Sigmoid colon (tissue), 7 donors: Measurements from ENCODE around the gene KLHDC8A. TPM values are rescaled to one million over a fixed set of nuclear protein-coding genes. Genes with fewer than 3 reads are reported as not detected.

Experiments used
- DNase-seq: peaks from one replicate; pipeline ENCODE4 v3.0.0-alpha.2; 2019
- H3K27ac ChIP-seq, 4 donors: fragments of 200-600 bp; sonication (generic); one replicate each; pipeline ENCODE4 v1.5.1; 2016 to 2019; ENCODE audit warnings: mild to moderate bottlenecking in 1 of 4
- H3K27me3 ChIP-seq, 3 donors: fragments of 200-600 bp; sonication (generic); one replicate each; pipeline ENCODE4 v1.5.1; 2019; ENCODE audit warnings: mild to moderate bottlenecking in 1 of 3
- H3K36me3 ChIP-seq, 4 donors: fragments of 200-600 bp; sonication (generic); one replicate each; pipeline ENCODE4 v1.5.1; 2016 to 2019
- H3K4me1 ChIP-seq, 4 donors: fragments of 200-600 bp; sonication (generic); one replicate each; pipeline ENCODE4 v1.5.1; 2017 to 2019
- H3K4me3 ChIP-seq, 4 donors: fragments of 200-600 bp; sonication (generic); one replicate each; pipeline ENCODE4 v1.5.1; 2017 to 2019; ENCODE audit warnings: mild to moderate bottlenecking in 2 of 4, moderate library complexity in 1 of 4
- H3K9me3 ChIP-seq, 4 donors: fragments of 200-600 bp in 3 of 4; sonication (generic) in 3 of 4; one replicate each; pipeline versions ENCODE4 v1.5.1 to v1.6.1; 2013 to 2019
- CTCF ChIP-seq, 4 experiments: fragments of 450-650 bp in 3 of 4; fragments of 200-600 bp in 1 of 4; IDR thresholded peaks; one replicate each; pipeline ENCODE4 v1.5.1; 2016 to 2019; ENCODE audit warnings: antibody characterized with exemption in 4 of 4, mild to moderate bottlenecking in 3 of 4, moderate library complexity in 2 of 4
- EP300 ChIP-seq, 4 donors: sonication (generic); formaldehyde crosslinking; IDR thresholded peaks; one replicate each; pipeline ENCODE4 v1.6.1; 2017; ENCODE audit warnings: antibody characterized with exemption in 4 of 4
- POLR2A ChIP-seq, 2 donors: fragments of 450-650 bp; IDR thresholded peaks; one replicate each; pipeline ENCODE4 v1.6.1; 2016; ENCODE audit warnings: antibody characterized with exemption in 2 of 2, mild to moderate bottlenecking in 2 of 2, moderate library complexity in 2 of 2
- POLR2AphosphoS5 ChIP-seq, 4 donors: sonication (generic); formaldehyde crosslinking; IDR thresholded peaks; one replicate each; pipeline ENCODE4 v1.6.1; 2017; ENCODE audit warnings: antibody characterized with exemption in 4 of 4
- WGBS, 2 donors: extraction: QIAGEN DNeasy Blood & Tissue Kit; methylation state at CpG; one replicate each; pipeline ENCODE4 v1.1.7; 2013; 5-methylcytosine and 5-hydroxymethylcytosine counted together
- intact Hi-C: fragments of 100-400 bp; cut with DNase I; formaldehyde crosslinking; loops from one replicate; pipeline ENCODE4 v1.15.1; 2023
- polyA plus RNA-seq, 3 donors: library from polyadenylated mRNA; stranded (reverse); fragments of 200-250 nt; gene quantifications; one replicate each; pipeline ENCODE4 v1.2.3, GENCODE V29; 2013
- total RNA-seq, 4 donors: library from RNA; depleted of rRNA; stranded (reverse); fragments of >200 nt; gene quantifications; one replicate each; pipeline ENCODE4 v1.1.0, GENCODE V29; 2016
- donor health status: healthy with polysubstance abuse.
- donor health status: Bipolar disorder and iron deficiency.
- donor health status: healthy.

Gene KLHDC8A
- total and polyA plus RNA-seq, 7 donors: 0.69 to 1.7 (median 1.3) TPM; not detected in 1

- no peak for DNase-seq
- H3K4me1 ChIP-seq: peaks cover 0 to 27% (median 11%) of the 10 kb centered on the region in 4 donors
- no peaks in the 10 kb centered on the region for H3K36me3 ChIP-seq
- no peak overlapping the region for H3K4me3 ChIP-seq
- 76 to 79% methylated on average over 11 of the region's 11 CpGs for WGBS, 2 donors
- H3K27me3 ChIP-seq: peaks cover 0 to 26% (median 0%) of the 10 kb centered on the region in 3 donors
- intact Hi-C loops: no loop called here
- H3K27ac ChIP-seq: no peak overlapping the region
- TF ChIP-seq CTCF (IDR thresholded peaks at IDR 0.05) (no peak), EP300 (IDR thresholded peaks at IDR 0.05) (no peak), POLR2AphosphoS5 (IDR thresholded peaks at IDR 0.05) (no peak), POLR2A (IDR thresholded peaks at IDR 0.05) (no peak)
- no peaks in the 10 kb centered on the region for H3K9me3 ChIP-seq
Measured at GRCh38 chr1:205371871-205372660, 15.3 kb upstream of the KLHDC8A start.

GRCh38 chr1:205370780-205371179 is 14.1 kb upstream of the KLHDC8A start:
- Histone ChIP-seq H3K27ac (no peak overlapping the region), H3K9me3 (no peaks in the 10 kb centered on the region), H3K36me3 (no peaks in the 10 kb centered on the region), H3K4me1 (peaks cover 0 to 20% (median 5%) of the 10 kb centered on the region in 4 donors), H3K27me3 (peaks cover 0 to 26% (median 0%) of the 10 kb centered on the region in 3 donors), H3K4me3 (no peak overlapping the region)
- intact Hi-C loops: no loop called here
- no peak for TF ChIP-seq POLR2A (IDR thresholded peaks at IDR 0.05)
- TF ChIP-seq EP300 (IDR thresholded peaks at IDR 0.05): no peak
- TF ChIP-seq CTCF (IDR thresholded peaks at IDR 0.05): no peak
- no peak for TF ChIP-seq POLR2AphosphoS5 (IDR thresholded peaks at IDR 0.05)
- DNase-seq: no peak

GRCh38 chr1:205369701-205370123 is 13.0 kb upstream of the KLHDC8A start:
- Histone ChIP-seq H3K4me3 (no peak overlapping the region), H3K27ac (no peak overlapping the region), H3K27me3 (peaks cover 0 to 21% (median 0%) of the 10 kb centered on the region in 3 donors), H3K4me1 (peaks cover 0 to 16% (median 5%) of the 10 kb centered on the region in 4 donors), H3K9me3 (no peaks in the 10 kb centered on the region), H3K36me3 (no peaks in the 10 kb centered on the region)
- 48 to 82% methylated on average over 3 of the region's 3 CpGs for WGBS, 2 donors
- intact Hi-C loops: no loop called here
- no peak for DNase-seq
- TF ChIP-seq CTCF (IDR thresholded peaks at IDR 0.05) (no peak), POLR2A (IDR thresholded peaks at IDR 0.05) (no peak), POLR2AphosphoS5 (IDR thresholded peaks at IDR 0.05) (no peak), EP300 (IDR thresholded peaks at IDR 0.05) (no peak)

- WGBS, 2 donors: 92 to 96% methylated on average over 6 of the region's 6 CpGs
- TF ChIP-seq POLR2A (IDR thresholded peaks at IDR 0.05) (no peak), POLR2AphosphoS5 (IDR thresholded peaks at IDR 0.05) (no peak), CTCF (IDR thresholded peaks at IDR 0.05) (no peak), EP300 (IDR thresholded peaks at IDR 0.05) (no peak)
- H3K27ac ChIP-seq: no peak overlapping the region
- H3K36me3 ChIP-seq: no peaks in the 10 kb centered on the region
- peaks cover 0 to 9% (median 0%) of the 10 kb centered on the region in 3 donors for H3K27me3 ChIP-seq
- H3K4me3 ChIP-seq: no peak overlapping the region
- H3K4me1 ChIP-seq: peaks cover 0 to 6% (median 3%) of the 10 kb centered on the region in 4 donors
- no peaks in the 10 kb centered on the region for H3K9me3 ChIP-seq
- intact Hi-C loops: no loop called here
- DNase-seq: no peak
Measured at GRCh38 chr1:205368478-205368877, 11.8 kb upstream of the KLHDC8A start.
